Cardiac septum (tissue), 1 donor: ENCODE data around the gene KCNJ10. TPM values are rescaled to one million over a fixed set of nuclear protein-coding genes. Genes with fewer than 3 reads are reported as not detected.

Source experiments
- DNase-seq: peaks from one replicate; pipeline ENCODE4 v3.0.0-alpha.2; 2020; ENCODE audit warnings: low spot score
- intact Hi-C: fragments of 100-400 bp; cut with DNase I; formaldehyde crosslinking; loops from one replicate; pipeline ENCODE4 v1.14.0; 2022
- total RNA-seq: library from RNA; stranded (reverse); fragmentation: NEBNext Ultra II Directional; extraction: Animal tissue kit (Norgen Biotek cat#: 25700); gene quantifications from one replicate; pipeline ENCODE4 v1.2.1, GENCODE V29; 2021
- donor health status: DM: no; HTN: no; CAD: no.

The KCNJ10 gene
- total RNA-seq, 1 donor from 2014 or later: 0.05 TPM

GRCh38 chr1:160087118-160087662, 17.2 kb upstream of the KCNJ10 start:
- intact Hi-C loops: loop anchor here (5.0 kb wide), 1 partner anchor 290 kb away; no protein-coding TSS in a partner anchor
- no peak for DNase-seq

GRCh38 chr1:160086456-160086892, 16.5 kb upstream of the KCNJ10 start:
- intact Hi-C loops: loop anchor here (5.0 kb wide), 1 partner anchor 291 kb away; no protein-coding TSS in a partner anchor
- no peak for DNase-seq

- DNase-seq: peak; percentile 85
- intact Hi-C loops: loop anchor here (5.0 kb wide), 1 partner anchor 291 kb away; no protein-coding TSS in a partner anchor
These were observed 15.9 kb upstream of the KCNJ10 start for GRCh38 chr1:160085686-160086455.

GRCh38 chr1:160084771-160085321, 14.9 kb upstream of the KCNJ10 start:
- intact Hi-C loops: loop anchor here (5.0 kb wide), 2 partner anchors 38 to 292 kb away; no protein-coding TSS in a partner anchor
- no peak for DNase-seq

- DNase-seq: peak; percentile 85
- intact Hi-C loops: loop anchor here (5.0 kb wide), 1 partner anchor 37 kb away; no protein-coding TSS in a partner anchor
These were observed 14.2 kb upstream of the KCNJ10 start for GRCh38 chr1:160083968-160084770.

- intact Hi-C loops: loop anchor here (5.0 kb wide), 1 partner anchor 36 kb away; no protein-coding TSS in a partner anchor
- no peak for DNase-seq
These were observed 13.0 kb upstream of the KCNJ10 start for GRCh38 chr1:160082926-160083325.

GRCh38 chr1:160082487-160082886, 12.5 kb upstream of the KCNJ10 start:
- no peak for DNase-seq
- intact Hi-C loops: loop anchor here (5.0 kb wide), 1 partner anchor 35 kb away; no protein-coding TSS in a partner anchor

GRCh38 chr1:160081261-160081936, 11.4 kb upstream of the KCNJ10 start, which contains the start of gene KCNJ9:
KCNJ9 (plus strand) TSS chr1:160081538; CDS start chr1:160084031, 2,493 bp downstream.
- intact Hi-C loops: loop anchor here (5.0 kb wide), 1 partner anchor 34 kb away; no protein-coding TSS in a partner anchor
- no peak for DNase-seq

- DNase-seq: no peak
- intact Hi-C loops: loop anchor here (5.0 kb wide), 1 partner anchor 33 kb away; no protein-coding TSS in a partner anchor
These were observed 10.6 kb upstream of the KCNJ10 start for GRCh38 chr1:160080381-160081100.

GRCh38 chr1:160079448-160079847, 9.5 kb upstream of the KCNJ10 start:
- intact Hi-C loops: no loop called here
- no peak for DNase-seq

- DNase-seq: no peak
- intact Hi-C loops: no loop called here
These were observed 8.7 kb upstream of the KCNJ10 start for GRCh38 chr1:160078512-160079195.

GRCh38 chr1:160077486-160077885, 7.5 kb upstream of the KCNJ10 start:
- intact Hi-C loops: no loop called here
- no peak for DNase-seq

- no peak for DNase-seq
- intact Hi-C loops: no loop called here
These were observed 6.3 kb upstream of the KCNJ10 start for GRCh38 chr1:160076295-160076694.

GRCh38 chr1:160075836-160076235, 5.9 kb upstream of the KCNJ10 start:
- no peak for DNase-seq

GRCh38 chr1:160074865-160075264, 4.9 kb upstream of the KCNJ10 start:
- no peak for DNase-seq
- intact Hi-C loops: no loop called here

More at GRCh38 chr1:160075836-160076235, 5.9 kb upstream of the KCNJ10 start:
- intact Hi-C loops: no loop called here

GRCh38 chr1:160071289-160071688, 1.3 kb upstream of the KCNJ10 start:
- intact Hi-C loops: no loop called here
- no peak for DNase-seq
